ENCODE results near the gene OTOA.
"Not testable (repeated sequence)": the region's sequence is repeated elsewhere in the genome, so short reads cannot be mapped to it uniquely, and the experiment has no call there.

Gene OTOA

GRCh38 chr16:21684199-21684598, 20.4 kb downstream of the OTOA start:
- Histone ChIP-seq H3K4me2 (ENCODE audit: low read length) (no peak overlapping the region), H3K4me1 (ENCODE audit: control insufficient read depth in 1 of 2, insufficient read depth in 2 of 2, low read length in 2 of 2) (no peaks in the 10 kb centered on the region), H2BK5ac (ENCODE audit: low read depth, low read length, poor library complexity) (no peak overlapping the region), H3K9ac (ENCODE audit: low read length) (no peak overlapping the region), H3K14ac (ENCODE audit: low read length) (no peak overlapping the region), H3K27ac (ENCODE audit: low read depth, low read length) (no peak overlapping the region), H3K36me3 (ENCODE audit: control insufficient read depth in 1 of 2, insufficient read depth in 2 of 2, low read length in 2 of 2) (no peaks in the 10 kb centered on the region), H3K9me3 (ENCODE audit: insufficient read depth, low read depth, low read length) (peaks cover 2% of the 10 kb centered on the region), H2AFZ (ENCODE audit: insufficient read depth, low read length, poor library complexity) (no peak overlapping the region), H3K79me2 (ENCODE audit: control insufficient read depth, insufficient read depth, low read length, poor library complexity) (no peaks in the 10 kb centered on the region), H3K23ac (ENCODE audit: low read length) (no peak overlapping the region), H4K12ac (ENCODE audit: low read depth, low read length) (no peak overlapping the region), H2AK5ac (ENCODE audit: low read length) (no peak overlapping the region), H3K18ac (ENCODE audit: low read length) (no peak overlapping the region), H3K4me3 (ENCODE audit: low read depth, low read length) (no peak overlapping the region), H4K91ac (ENCODE audit: low read depth, low read length) (no peak overlapping the region), H4K8ac (ENCODE audit: low read depth, low read length) (no peak overlapping the region), H2BK120ac (ENCODE audit: insufficient read depth, low read length, poor library complexity) (no peak overlapping the region), H3K4ac (ENCODE audit: low read depth, low read length) (no peak overlapping the region), H3K27me3 (ENCODE audit: insufficient read depth, low read length) (no peaks in the 10 kb centered on the region), H3K79me1 (ENCODE audit: low read length) (no peaks in the 10 kb centered on the region), H2BK12ac (ENCODE audit: low read length) (no peak overlapping the region)
- WGBS (ENCODE audit: extremely low coverage, insufficient coverage, insufficient read length) = no CpG with 5 or more reads among the region's 6 CpGs
- no peak for DNase-seq

GRCh38 chr16:21685034-21685455, 21.3 kb downstream of the OTOA start:
- Histone ChIP-seq H2BK120ac (ENCODE audit: insufficient read depth, low read length, poor library complexity) (no peak overlapping the region), H3K23ac (ENCODE audit: low read length) (no peak overlapping the region), H3K27ac (ENCODE audit: low read depth, low read length) (no peak overlapping the region), H2BK12ac (ENCODE audit: low read length) (no peak overlapping the region), H2AFZ (ENCODE audit: insufficient read depth, low read length, poor library complexity) (no peak overlapping the region), H3K4me3 (ENCODE audit: low read depth, low read length) (no peak overlapping the region), H4K8ac (ENCODE audit: low read depth, low read length) (no peak overlapping the region), H4K12ac (ENCODE audit: low read depth, low read length) (no peak overlapping the region), H3K9ac (ENCODE audit: low read length) (no peak overlapping the region), H3K14ac (ENCODE audit: low read length) (no peak overlapping the region), H3K4ac (ENCODE audit: low read depth, low read length) (no peak overlapping the region), H3K27me3 (ENCODE audit: insufficient read depth, low read length) (no peaks in the 10 kb centered on the region), H3K36me3 (ENCODE audit: control insufficient read depth in 1 of 2, insufficient read depth in 2 of 2, low read length in 2 of 2) (no peaks in the 10 kb centered on the region), H2AK5ac (ENCODE audit: low read length) (no peak overlapping the region), H2BK5ac (ENCODE audit: low read depth, low read length, poor library complexity) (no peak overlapping the region), H3K79me2 (ENCODE audit: control insufficient read depth, insufficient read depth, low read length, poor library complexity) (no peaks in the 10 kb centered on the region), H3K79me1 (ENCODE audit: low read length) (no peaks in the 10 kb centered on the region), H3K9me3 (ENCODE audit: insufficient read depth, low read depth, low read length) (peaks cover 2% of the 10 kb centered on the region), H3K4me1 (ENCODE audit: control insufficient read depth in 1 of 2, insufficient read depth in 2 of 2, low read length in 2 of 2) (no peaks in the 10 kb centered on the region), H3K4me2 (ENCODE audit: low read length) (no peak overlapping the region), H3K18ac (ENCODE audit: low read length) (no peak overlapping the region), H4K91ac (ENCODE audit: low read depth, low read length) (no peak overlapping the region)
- no peak for DNase-seq
- whole genome bisulfite sequencing (ENCODE audit: extremely low coverage, insufficient coverage, insufficient read length) = no CpG with 5 or more reads among the region's 14 CpGs

GRCh38 chr16:21689107-21689506, 25.3 kb downstream of the OTOA start:
- H2BK120ac ChIP-seq (ENCODE audit: insufficient read depth, low read length, poor library complexity) = no peak overlapping the region

GRCh38 chr16:21690967-21691366, 27.2 kb downstream of the OTOA start:
- no CpG with 5 or more reads among the region's 4 CpGs for WGBS (ENCODE audit: extremely low coverage, insufficient coverage, insufficient read length)

More at GRCh38 chr16:21689107-21689506, 25.3 kb downstream of the OTOA start:
- Histone ChIP-seq H3K4me3 (ENCODE audit: low read depth, low read length) (no peak overlapping the region), H4K8ac (ENCODE audit: low read depth, low read length) (no peak overlapping the region), H3K27ac (ENCODE audit: low read depth, low read length) (no peak overlapping the region), H3K9me3 (ENCODE audit: insufficient read depth, low read depth, low read length) (peaks cover 2% of the 10 kb centered on the region), H3K4me1 (ENCODE audit: control insufficient read depth in 1 of 2, insufficient read depth in 2 of 2, low read length in 2 of 2) (no peaks in the 10 kb centered on the region), H3K23ac (ENCODE audit: low read length) (no peak overlapping the region), H3K79me1 (ENCODE audit: low read length) (no peaks in the 10 kb centered on the region), H2BK5ac (ENCODE audit: low read depth, low read length, poor library complexity) (no peak overlapping the region), H3K79me2 (ENCODE audit: control insufficient read depth, insufficient read depth, low read length, poor library complexity) (no peaks in the 10 kb centered on the region), H2AK5ac (ENCODE audit: low read length) (no peak overlapping the region), H3K4ac (ENCODE audit: low read depth, low read length) (no peak overlapping the region), H3K14ac (ENCODE audit: low read length) (no peak overlapping the region), H3K9ac (ENCODE audit: low read length) (no peak overlapping the region), H2AFZ (ENCODE audit: insufficient read depth, low read length, poor library complexity) (no peak overlapping the region), H3K4me2 (ENCODE audit: low read length) (no peak overlapping the region), H4K91ac (ENCODE audit: low read depth, low read length) (no peak overlapping the region), H2BK12ac (ENCODE audit: low read length) (no peak overlapping the region), H3K27me3 (ENCODE audit: insufficient read depth, low read length) (no peaks in the 10 kb centered on the region), H4K12ac (ENCODE audit: low read depth, low read length) (no peak overlapping the region), H3K36me3 (ENCODE audit: control insufficient read depth in 1 of 2, insufficient read depth in 2 of 2, low read length in 2 of 2) (no peaks in the 10 kb centered on the region), H3K18ac (ENCODE audit: low read length) (no peak overlapping the region)
- DNase-seq = no peak
- no CpG with 5 or more reads among the region's 4 CpGs for WGBS (ENCODE audit: extremely low coverage, insufficient coverage, insufficient read length)

More at GRCh38 chr16:21690967-21691366, 27.2 kb downstream of the OTOA start:
- not testable (repeated sequence) for H3K27me3 ChIP-seq (ENCODE audit: insufficient read depth, low read length); H3K27ac ChIP-seq (ENCODE audit: low read depth, low read length); H2BK12ac ChIP-seq (ENCODE audit: low read length); H3K4me3 ChIP-seq (ENCODE audit: low read depth, low read length); H3K4me1 ChIP-seq (ENCODE audit: control insufficient read depth in 1 of 2, insufficient read depth in 2 of 2, low read length in 2 of 2); H2BK5ac ChIP-seq (ENCODE audit: low read depth, low read length, poor library complexity); DNase-seq; H2AFZ ChIP-seq (ENCODE audit: insufficient read depth, low read length, poor library complexity); H3K36me3 ChIP-seq (ENCODE audit: control insufficient read depth in 1 of 2, insufficient read depth in 2 of 2, low read length in 2 of 2); H3K4me2 ChIP-seq (ENCODE audit: low read length); H3K4ac ChIP-seq (ENCODE audit: low read depth, low read length); H3K18ac ChIP-seq (ENCODE audit: low read length); H4K12ac ChIP-seq (ENCODE audit: low read depth, low read length); H3K9me3 ChIP-seq (ENCODE audit: insufficient read depth, low read depth, low read length); H3K79me2 ChIP-seq (ENCODE audit: control insufficient read depth, insufficient read depth, low read length, poor library complexity); H2AK5ac ChIP-seq (ENCODE audit: low read length); H3K23ac ChIP-seq (ENCODE audit: low read length); H2BK120ac ChIP-seq (ENCODE audit: insufficient read depth, low read length, poor library complexity); H4K91ac ChIP-seq (ENCODE audit: low read depth, low read length); H3K14ac ChIP-seq (ENCODE audit: low read length); H3K9ac ChIP-seq (ENCODE audit: low read length); H3K79me1 ChIP-seq (ENCODE audit: low read length); H4K8ac ChIP-seq (ENCODE audit: low read depth, low read length)
